ENCODE measurements around the gene COG5.

Gene COG5

GRCh38 chr7:107345898-107346297, 217.8 kb downstream of the COG5 start:
- Histone ChIP-seq H3K9me3 (no peaks in the 10 kb centered on the region), H3K36me3 (no peaks in the 10 kb centered on the region), H3K27me3 (no peaks in the 10 kb centered on the region), H3K4me3 (ENCODE audit: low read depth, low read length) (no peak overlapping the region), H3K4me1 (no peaks in the 10 kb centered on the region)
- no peak for DNase-seq
- no peak for TF ChIP-seq CTCF (IDR thresholded peaks at IDR 0.05; ENCODE audit: low read depth, low read length)

GRCh38 chr7:107344799-107345198, 218.9 kb downstream of the COG5 start:
- DNase-seq: no peak
- no peak overlapping the region for H3K4me3 ChIP-seq (ENCODE audit: low read depth, low read length)
- H3K9me3 ChIP-seq: no peaks in the 10 kb centered on the region
- no peak for TF ChIP-seq CTCF (IDR thresholded peaks at IDR 0.05; ENCODE audit: low read depth, low read length)
- no peaks in the 10 kb centered on the region for H3K4me1 ChIP-seq
- no peaks in the 10 kb centered on the region for H3K36me3 ChIP-seq
- H3K27me3 ChIP-seq: no peaks in the 10 kb centered on the region

GRCh38 chr7:107344286-107344685, 219.4 kb downstream of the COG5 start:
- no peaks in the 10 kb centered on the region for H3K9me3 ChIP-seq

GRCh38 chr7:107338080-107338479, 225.6 kb downstream of the COG5 start:
- Histone ChIP-seq H3K4me1 (no peaks in the 10 kb centered on the region), H3K9me3 (no peaks in the 10 kb centered on the region), H3K4me3 (ENCODE audit: low read depth, low read length) (no peak overlapping the region), H3K27me3 (no peaks in the 10 kb centered on the region), H3K36me3 (no peaks in the 10 kb centered on the region)
- TF ChIP-seq CTCF (IDR thresholded peaks at IDR 0.05; ENCODE audit: low read depth, low read length): no peak
- no peak for DNase-seq

More at GRCh38 chr7:107344286-107344685, 219.4 kb downstream of the COG5 start:
- Histone ChIP-seq H3K4me3 (ENCODE audit: low read depth, low read length) (no peak overlapping the region), H3K27me3 (no peaks in the 10 kb centered on the region), H3K4me1 (no peaks in the 10 kb centered on the region), H3K36me3 (no peaks in the 10 kb centered on the region)
- TF ChIP-seq CTCF (IDR thresholded peaks at IDR 0.05; ENCODE audit: low read depth, low read length): no peak
- DNase-seq: no peak

GRCh38 chr7:107332488-107333269, 231.0 kb downstream of the COG5 start:
- no peak for TF ChIP-seq CTCF (IDR thresholded peaks at IDR 0.05; ENCODE audit: low read depth, low read length)
- Histone ChIP-seq H3K36me3 (no peaks in the 10 kb centered on the region), H3K27me3 (no peaks in the 10 kb centered on the region), H3K9me3 (no peaks in the 10 kb centered on the region), H3K4me1 (no peaks in the 10 kb centered on the region), H3K4me3 (ENCODE audit: low read depth, low read length) (no peak overlapping the region)
- no peak for DNase-seq

GRCh38 chr7:107330478-107330877, 233.2 kb downstream of the COG5 start:
- Histone ChIP-seq H3K4me1 (no peaks in the 10 kb centered on the region), H3K27me3 (no peaks in the 10 kb centered on the region), H3K36me3 (no peaks in the 10 kb centered on the region), H3K4me3 (ENCODE audit: low read depth, low read length) (no peak overlapping the region), H3K9me3 (no peaks in the 10 kb centered on the region)
- no peak for TF ChIP-seq CTCF (IDR thresholded peaks at IDR 0.05; ENCODE audit: low read depth, low read length)
- DNase-seq: no peak
